GM11168 (cell line): Measurements from ENCODE around the gene ANKRD11.
"Not testable (repeated sequence)": the region's sequence is repeated elsewhere in the genome, so short reads cannot be mapped to it uniquely, and the experiment has no call there.

Experiments
- in situ Hi-C: fragments of 300-500 bp; cut with MboI; formaldehyde crosslinking; loops from one replicate; pipeline ENCODE4 v1.12.0; 2022; ENCODE audit warnings: low sequenced_read_pairs; ENCODE audit not compliant: unreplicated experiment

The ANKRD11 gene

DNA sequence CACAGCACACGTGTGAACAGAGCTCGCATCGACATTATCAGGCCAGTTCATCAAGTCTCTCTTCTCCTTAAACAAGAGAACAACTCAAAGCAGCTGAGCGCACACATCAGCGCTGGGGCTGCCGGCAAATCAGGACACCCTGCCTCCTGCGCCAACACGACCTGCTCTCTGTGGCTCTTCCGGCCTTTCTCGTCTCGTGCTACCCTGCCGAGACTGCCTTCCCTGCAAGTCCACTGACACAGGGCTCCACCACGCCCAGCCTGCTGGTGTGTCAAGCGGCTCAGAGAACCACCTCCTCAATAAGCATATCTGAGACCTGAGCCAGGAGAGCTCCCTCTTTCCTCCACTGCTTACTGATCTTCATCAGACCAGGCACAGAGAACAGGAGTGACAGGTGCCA, 176.0 kb downstream of the ANKRD11 start:
- in situ Hi-C loops = loop anchor here (10.0 kb wide), 1 partner anchor 180 kb away; the partner anchor contains the start of gene ANKRD11

GRCh38 chr16:89313583-89313982, 176.8 kb downstream of the ANKRD11 start:
- in situ Hi-C loops = loop anchor here (10.0 kb wide), 1 partner anchor 181 kb away; the partner anchor contains the start of gene ANKRD11

GRCh38 chr16:89312598-89313299, 177.6 kb downstream of the ANKRD11 start:
- in situ Hi-C loops = loop anchor here (10.0 kb wide), 1 partner anchor 182 kb away; the partner anchor contains the start of gene ANKRD11

GRCh38 chr16:89312194-89312593, 178.2 kb downstream of the ANKRD11 start:
- in situ Hi-C loops = loop anchor here (10.0 kb wide), 1 partner anchor 183 kb away; the partner anchor contains the start of gene ANKRD11

- in situ Hi-C loops = loop anchor here (10.0 kb wide), 1 partner anchor 183 kb away; the partner anchor contains the start of gene ANKRD11
These were observed 178.7 kb downstream of the ANKRD11 start for GRCh38 chr16:89311636-89312035.

GRCh38 chr16:89309438-89310122, 180.8 kb downstream of the ANKRD11 start:
- in situ Hi-C loops = loop anchor here (10.0 kb wide), 1 partner anchor 185 kb away; the partner anchor contains the start of gene ANKRD11

DNA sequence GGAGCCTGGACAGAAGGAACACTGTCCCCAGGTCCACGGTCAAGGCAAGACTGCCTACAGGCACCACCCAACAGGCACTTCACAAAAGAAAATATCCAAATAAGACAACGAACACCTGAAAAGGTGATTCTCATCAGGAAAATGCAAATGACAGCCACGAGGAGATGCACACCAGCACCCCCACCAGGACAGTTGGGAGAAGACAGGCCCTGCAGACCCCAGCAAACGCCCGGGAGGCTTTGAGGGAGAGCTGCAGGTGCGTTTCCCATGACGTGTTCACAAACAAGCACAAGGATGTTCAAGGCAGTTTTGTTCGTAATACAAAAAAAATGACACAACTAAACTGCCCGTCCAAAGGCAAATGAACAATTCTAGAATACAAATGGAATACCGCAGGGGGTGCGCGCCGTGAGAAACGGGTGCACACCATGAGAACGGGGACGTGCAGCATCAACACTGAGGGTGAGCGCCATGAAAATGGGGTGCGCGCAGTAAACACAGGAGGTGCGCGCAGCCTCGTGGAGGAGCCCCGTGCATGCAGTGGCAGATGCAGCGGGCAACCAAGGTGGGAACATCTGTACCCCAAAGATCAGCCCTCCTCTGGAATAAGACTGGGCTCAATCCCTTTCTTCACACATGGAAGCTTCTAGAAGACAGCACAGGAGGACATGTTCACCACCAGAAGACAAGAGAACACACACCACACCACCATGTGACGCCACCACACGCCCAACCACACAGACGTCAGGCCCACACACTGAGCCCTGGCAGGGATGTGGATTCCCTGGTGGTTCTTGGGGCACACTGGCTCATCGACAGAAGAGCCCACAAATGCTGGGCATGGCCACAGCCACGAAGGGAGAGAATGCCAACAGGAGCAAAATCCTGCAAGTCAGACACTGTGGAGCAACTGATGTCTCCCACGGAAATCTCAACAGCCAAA, 181.7 kb downstream of the ANKRD11 start:
- in situ Hi-C loops = no loop called here

DNA sequence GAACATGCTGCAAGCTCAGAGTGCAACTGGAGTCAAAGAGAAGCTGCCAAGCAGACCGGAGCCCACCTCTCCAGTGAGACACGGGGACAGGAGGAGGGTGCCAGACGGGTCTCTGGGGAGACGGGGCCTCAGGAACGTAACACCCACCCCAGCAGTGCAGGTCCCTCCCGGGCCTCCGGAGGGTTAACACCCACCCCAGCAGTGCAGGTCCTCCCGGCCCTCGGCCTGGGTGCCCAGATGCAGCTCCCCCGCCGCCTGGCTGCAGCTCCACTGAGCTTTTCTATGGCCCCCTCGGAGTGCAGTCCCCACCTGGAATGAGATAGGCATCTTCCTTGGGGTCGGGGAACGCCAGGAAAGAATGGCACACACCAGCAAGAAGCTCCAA, 182.9 kb downstream of the ANKRD11 start:
- in situ Hi-C loops = no loop called here

- in situ Hi-C loops = not testable (repeated sequence)
These were observed 183.6 kb downstream of the ANKRD11 start for GRCh38 chr16:89306457-89307420.

GRCh38 chr16:89304941-89305705, 185.2 kb downstream of the ANKRD11 start:
- in situ Hi-C loops = no loop called here

DNA sequence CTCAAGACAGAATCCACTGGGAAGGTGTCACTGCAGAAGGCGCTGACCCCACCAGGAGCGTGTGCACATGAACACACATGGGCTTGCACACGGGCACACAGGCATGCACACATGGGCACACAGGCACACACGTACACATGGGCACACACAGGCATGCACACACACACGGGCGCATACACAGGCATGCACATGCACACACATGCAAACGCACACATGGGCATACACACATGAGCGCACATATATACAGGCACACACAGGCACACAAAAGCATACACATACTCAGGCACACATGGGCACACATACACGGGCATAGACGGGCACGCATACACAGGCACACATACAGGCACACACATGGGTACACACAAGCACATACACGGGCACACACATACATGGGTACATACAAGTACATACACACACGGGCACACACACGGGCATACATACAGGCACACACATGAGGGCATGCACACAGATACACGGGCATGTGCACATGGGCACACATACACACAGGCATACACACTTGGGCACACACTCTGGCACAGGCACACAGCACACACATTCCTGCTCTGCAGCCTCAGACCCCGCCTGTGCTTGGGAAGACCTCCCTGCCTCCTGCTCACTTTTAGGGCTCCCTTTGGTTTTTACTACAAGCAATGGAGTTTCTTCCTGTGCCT, 186.0 kb downstream of the ANKRD11 start:
- in situ Hi-C loops = no loop called here

GRCh38 chr16:89303617-89304016, 186.7 kb downstream of the ANKRD11 start:
- in situ Hi-C loops = no loop called here

DNA sequence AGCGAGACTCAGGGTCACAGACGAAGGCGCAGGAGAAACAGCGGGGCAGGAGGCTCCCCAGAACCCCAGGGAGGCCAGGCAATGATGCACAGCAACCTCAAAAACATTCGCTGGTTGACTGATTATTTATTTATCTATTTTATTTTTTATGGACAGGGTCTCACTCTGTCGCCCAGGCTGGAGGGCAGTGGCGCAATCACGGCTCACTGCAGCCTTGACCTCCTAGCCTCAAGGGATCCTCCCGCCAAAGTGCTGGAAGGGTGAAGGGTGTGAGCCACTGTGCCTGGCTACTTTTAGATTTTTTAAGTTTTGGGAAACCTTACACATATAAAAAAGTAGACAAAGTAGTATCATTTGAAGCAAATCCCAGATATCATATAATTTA, 189.4 kb downstream of the ANKRD11 start:
- in situ Hi-C loops = no loop called here

DNA sequence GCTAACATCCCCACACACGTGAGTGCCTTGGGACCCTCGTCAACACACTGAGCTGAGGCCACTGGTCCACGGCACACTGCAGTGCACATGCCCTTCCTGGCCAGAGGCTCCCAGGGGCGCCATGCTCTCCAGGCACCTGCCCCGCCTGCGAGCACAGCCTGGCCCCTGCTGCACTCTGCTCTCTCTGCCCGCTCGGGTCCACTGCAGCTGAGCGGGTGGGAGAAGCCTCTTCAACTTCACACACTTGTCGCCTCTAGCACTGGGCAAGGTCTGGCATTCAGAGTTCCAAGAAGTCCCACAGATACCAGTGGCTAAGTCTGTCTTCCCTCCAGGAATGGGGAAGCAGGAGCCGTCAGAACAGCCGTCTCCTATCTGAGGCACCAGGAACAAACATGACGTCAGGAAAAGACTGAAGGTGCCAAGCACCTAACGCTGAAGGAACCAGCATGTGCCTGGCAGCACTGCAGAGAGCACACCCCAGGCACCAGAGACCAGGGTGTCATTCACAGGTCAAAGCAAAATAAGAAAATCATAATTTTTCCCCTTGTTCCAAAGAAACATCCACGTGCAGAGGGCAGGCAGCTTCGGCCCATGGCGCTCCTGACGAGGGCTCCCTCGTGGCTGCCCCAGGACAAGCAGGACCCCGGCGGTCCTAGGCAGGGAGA, 189.9 kb downstream of the ANKRD11 start:
- in situ Hi-C loops = no loop called here

DNA sequence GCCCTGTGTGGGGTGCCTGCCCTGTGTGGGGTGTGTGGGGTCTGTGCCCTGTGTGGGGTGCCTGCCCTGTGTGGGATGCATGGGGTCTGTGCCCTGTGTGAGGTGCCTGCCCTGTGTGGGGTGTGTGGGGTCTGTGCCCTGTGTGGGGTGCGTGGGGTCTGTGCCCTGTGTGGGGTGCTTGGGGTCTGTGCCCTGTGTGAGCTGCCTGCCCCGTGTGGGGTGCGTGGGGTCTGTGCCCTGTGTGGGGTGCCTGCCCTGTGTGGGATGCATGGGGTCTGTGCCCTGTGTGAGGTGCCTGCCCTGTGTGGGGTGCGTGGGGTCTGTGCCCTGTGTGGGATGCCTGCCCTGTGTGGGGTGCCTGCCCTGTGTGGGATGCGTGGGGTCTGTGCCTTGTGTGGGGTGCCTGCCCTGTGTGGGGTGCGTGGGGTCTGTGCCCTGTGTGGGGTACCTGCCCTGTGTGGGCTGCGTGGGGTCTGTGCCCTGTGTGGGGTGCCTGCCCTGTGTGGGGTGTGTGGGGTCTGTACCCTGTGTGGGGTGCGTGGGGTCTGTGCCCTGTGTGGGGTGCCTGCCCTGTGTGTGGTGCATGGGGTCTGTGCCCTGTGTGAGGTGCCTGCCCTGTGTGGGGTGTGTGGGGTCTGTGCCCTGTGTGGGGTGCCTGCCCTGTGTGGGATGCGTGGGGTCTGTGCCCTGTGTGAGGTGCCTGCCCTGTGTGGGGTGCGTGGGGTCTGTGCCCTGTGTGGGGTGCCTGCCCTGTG, 190.8 kb downstream of the ANKRD11 start:
- in situ Hi-C loops = not testable (repeated sequence)

GRCh38 chr16:89298623-89299225, 191.6 kb downstream of the ANKRD11 start:
- in situ Hi-C loops = no loop called here
